ENCODE results near the gene STRN3.
A peak's percentile ranks its signal among the peaks of the same experiment; 100 is the strongest.

STRN3 gene

DNA sequence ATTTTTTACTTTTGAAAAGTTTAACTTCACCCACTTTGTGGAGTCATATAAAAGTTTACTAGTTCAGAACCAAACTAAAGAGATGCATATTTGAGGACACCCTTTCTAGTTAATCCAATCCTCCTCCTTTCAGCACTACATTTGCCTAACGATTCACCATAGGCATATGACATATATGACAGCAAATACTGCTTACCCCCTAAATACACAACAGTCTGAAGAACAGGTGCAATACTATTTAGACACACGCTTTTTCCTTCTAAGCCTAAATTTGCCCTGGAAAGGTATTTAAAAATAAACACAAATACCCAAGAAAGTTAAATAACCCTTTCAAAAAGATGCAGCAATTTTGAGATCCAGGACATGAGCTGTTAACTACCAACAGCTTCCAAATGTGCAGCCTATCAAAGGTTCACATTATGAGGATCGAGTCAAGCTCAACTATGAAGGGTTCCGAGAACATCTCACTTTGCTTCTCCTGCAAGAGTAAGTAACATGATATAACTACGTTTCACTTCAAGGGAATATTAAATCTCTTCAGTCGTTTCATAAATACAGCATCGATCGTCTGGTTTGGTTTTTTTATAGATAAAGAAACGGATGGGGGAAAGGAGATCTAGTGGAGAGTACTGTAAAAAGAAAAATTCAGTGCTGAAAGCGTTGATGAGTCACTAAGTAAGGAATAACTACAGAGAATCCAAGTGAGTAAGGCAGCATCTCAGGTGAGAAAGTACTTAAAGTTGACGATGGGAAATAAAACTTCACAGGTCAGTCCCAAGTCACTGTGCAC lies 1.4 kb downstream of the STRN3 start:
- DNase-seq (ENCODE audit: low read depth): no peak
- peak overlapping the region; percentile 81 for H3K4me3 ChIP-seq (replicated peaks; ENCODE audit: low read depth, low read length)
- TF ChIP-seq, protein P1, sequence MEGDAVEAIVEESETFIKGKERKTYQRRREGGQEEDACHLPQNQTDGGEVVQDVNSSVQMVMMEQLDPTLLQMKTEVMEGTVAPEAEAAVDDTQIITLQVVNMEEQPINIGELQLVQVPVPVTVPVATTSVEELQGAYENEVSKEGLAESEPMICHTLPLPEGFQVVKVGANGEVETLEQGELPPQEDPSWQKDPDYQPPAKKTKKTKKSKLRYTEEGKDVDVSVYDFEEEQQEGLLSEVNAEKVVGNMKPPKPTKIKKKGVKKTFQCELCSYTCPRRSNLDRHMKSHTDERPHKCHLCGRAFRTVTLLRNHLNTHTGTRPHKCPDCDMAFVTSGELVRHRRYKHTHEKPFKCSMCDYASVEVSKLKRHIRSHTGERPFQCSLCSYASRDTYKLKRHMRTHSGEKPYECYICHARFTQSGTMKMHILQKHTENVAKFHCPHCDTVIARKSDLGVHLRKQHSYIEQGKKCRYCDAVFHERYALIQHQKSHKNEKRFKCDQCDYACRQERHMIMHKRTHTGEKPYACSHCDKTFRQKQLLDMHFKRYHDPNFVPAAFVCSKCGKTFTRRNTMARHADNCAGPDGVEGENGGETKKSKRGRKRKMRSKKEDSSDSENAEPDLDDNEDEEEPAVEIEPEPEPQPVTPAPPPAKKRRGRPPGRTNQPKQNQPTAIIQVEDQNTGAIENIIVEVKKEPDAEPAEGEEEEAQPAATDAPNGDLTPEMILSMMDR (IDR thresholded peaks at IDR 0.05; ENCODE audit: low read length, missing control alignments): no peak

GRCh38 chr14:31024010-31024480 lies 2.1 kb downstream of the STRN3 start:
- DNase-seq (ENCODE audit: low read depth): no peak
- peak overlapping the region; percentile 81 for H3K4me3 ChIP-seq (replicated peaks; ENCODE audit: low read depth, low read length)
- TF ChIP-seq, protein P1 (IDR thresholded peaks at IDR 0.05; ENCODE audit: low read length, missing control alignments): no peak

GRCh38 chr14:31022386-31022785 lies 3.8 kb downstream of the STRN3 start:
- TF ChIP-seq, protein P1 (IDR thresholded peaks at IDR 0.05; ENCODE audit: low read length, missing control alignments): no peak
- DNase-seq (ENCODE audit: low read depth): no peak
- H3K4me3 ChIP-seq (replicated peaks; ENCODE audit: low read depth, low read length): no peak overlapping the region

DNA sequence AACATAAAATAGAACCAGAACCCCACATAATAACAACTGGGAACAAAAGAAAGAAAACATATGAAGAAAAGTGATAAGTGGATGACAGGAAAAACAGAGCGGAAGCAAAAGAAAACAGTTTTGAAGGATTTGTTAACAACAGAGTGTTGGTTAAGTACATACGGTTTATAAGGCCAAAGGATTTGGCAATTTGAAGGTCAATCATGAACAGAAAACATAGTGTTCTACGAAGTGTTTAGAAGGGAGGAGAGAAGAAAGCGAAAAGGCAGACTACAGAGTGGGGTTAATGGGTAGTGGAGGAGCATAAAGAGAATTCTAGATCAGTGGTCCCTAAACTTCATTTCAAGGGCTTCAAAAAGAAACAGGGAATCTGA lies 4.6 kb downstream of the STRN3 start:
- no peak for DNase-seq (ENCODE audit: low read depth)
- no peak overlapping the region for H3K4me3 ChIP-seq (replicated peaks; ENCODE audit: low read depth, low read length)
- TF ChIP-seq, protein P1 (IDR thresholded peaks at IDR 0.05; ENCODE audit: low read length, missing control alignments): no peak

- H3K4me3 ChIP-seq (replicated peaks; ENCODE audit: low read depth, low read length): no peak overlapping the region
- peak; percentile 4 for DNase-seq (ENCODE audit: low read depth)
- TF ChIP-seq, protein P1 (IDR thresholded peaks at IDR 0.05; ENCODE audit: low read length, missing control alignments): no peak
Observed at GRCh38 chr14:31020834-31021575, 5.2 kb downstream of the STRN3 start.

- no peak overlapping the region for H3K4me3 ChIP-seq (replicated peaks; ENCODE audit: low read depth, low read length)
- TF ChIP-seq, protein P1 (IDR thresholded peaks at IDR 0.05; ENCODE audit: low read length, missing control alignments): no peak
- no peak for DNase-seq (ENCODE audit: low read depth)
Observed at GRCh38 chr14:31018057-31018645, 8.0 kb downstream of the STRN3 start.
